ENCODE measurements around the gene DIABLO. TPM values are rescaled to one million over a fixed set of nuclear protein-coding genes. Genes with fewer than 3 reads are reported as not detected.
A peak's percentile ranks its signal among the peaks of the same experiment; 100 is the strongest.
"Not testable (repeated sequence)": the region's sequence is repeated elsewhere in the genome, so short reads cannot be mapped to it uniquely, and the experiment has no call there.

Gene DIABLO
- total and polyA plus RNA-seq, 2 experiments from 2014 or later = 80.8 to 95.9 TPM

DNA sequence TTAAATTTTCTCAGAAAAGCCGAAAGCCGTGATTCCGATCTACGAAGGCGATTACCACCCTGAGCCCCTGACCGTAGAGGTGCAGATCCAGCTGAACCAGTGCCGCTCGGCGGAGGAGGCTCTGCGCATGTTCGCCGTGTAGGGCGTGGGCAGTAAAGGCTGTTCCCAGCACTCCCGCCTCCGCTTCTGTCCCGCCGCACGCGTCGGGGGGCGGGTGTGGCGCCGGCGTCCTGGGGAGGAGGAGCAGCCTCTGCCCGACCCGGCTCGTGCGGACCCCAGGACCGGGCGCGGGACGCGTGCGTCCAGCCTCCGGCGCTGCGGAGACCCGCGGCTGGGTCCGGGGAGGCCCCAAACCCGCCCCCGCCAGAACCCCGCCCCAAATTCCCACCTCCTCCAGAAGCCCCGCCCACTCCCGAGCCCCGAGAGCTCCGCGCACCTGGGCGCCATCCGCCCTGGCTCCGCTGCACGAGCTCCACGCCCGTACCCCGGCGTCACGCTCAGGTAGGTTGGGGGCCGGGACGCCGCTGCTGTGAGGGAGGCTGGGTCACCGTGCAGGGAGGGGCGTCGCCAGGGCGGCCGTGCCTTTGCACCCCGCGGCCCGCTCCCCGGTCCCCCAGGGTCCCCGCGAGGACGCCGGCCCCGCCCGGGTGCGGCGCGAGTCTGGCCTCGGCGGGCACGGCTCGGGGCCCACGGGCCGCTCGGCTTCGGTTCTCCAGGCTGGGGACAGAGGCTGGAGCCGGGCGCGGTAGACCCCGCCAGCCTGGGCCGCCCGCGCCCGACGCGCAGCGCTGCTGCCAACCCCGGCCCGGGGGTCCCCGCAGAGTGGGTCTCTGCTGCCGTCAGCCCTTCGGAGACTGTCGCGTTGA lies 22.3 kb downstream of the DIABLO start, which contains the start of gene B3GNT4:
Gene B3GNT4, plus strand, starts transcription at position 409 of the 866 bp plus-strand sequence. CDS start 910 bp downstream, outside the sequence.
- peaks cover 42% of the 10 kb centered on the region for H3K27me3 ChIP-seq

DNA sequence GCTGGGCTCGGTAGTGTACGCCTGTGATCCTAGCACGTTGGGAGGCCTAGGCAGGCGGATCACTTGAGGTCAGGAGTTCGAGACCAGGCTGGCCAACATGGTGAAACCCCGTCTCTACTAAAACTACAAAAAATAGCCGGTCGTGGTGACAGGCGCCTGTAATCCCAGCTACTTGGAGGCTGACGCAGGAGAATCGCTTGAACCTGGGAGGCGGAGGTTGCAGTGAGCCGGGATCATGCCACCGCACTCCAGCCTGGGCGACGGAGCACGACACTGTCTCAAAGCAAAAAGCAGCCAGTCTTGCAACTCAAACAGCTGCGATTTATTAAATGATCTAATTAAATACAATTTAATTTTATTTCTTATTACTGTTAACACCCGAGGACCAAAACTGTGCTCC lies 23.0 kb downstream of the DIABLO start:
- H3K4me1 ChIP-seq (ENCODE audit: low read depth); DNase-seq (ENCODE audit: low read depth in 1 of 2, low spot score in 1 of 2); H3K27ac ChIP-seq; H3K9me3 ChIP-seq (ENCODE audit: low read depth); H3K36me3 ChIP-seq: not testable (repeated sequence)
- Histone ChIP-seq H3K4me3 (peak overlapping the region; percentile 35), H3K27me3 (peaks cover 42% of the 10 kb centered on the region)

More for the DNA sequence above, 22.3 kb downstream of the DIABLO start, which contains the start of gene B3GNT4:
- Histone ChIP-seq H3K4me3 (peak within 1 kb of the TSS; percentile 35), H3K4me1 (ENCODE audit: low read depth) (no peaks in the 10 kb centered on the region), H3K36me3 (peaks cover 8% of the 10 kb centered on the region), H3K9me3 (ENCODE audit: low read depth) (no peaks in the 10 kb centered on the region), H3K27ac (no peak within 1 kb of the TSS)
- peak; percentile 53 to 58 for DNase-seq (ENCODE audit: low read depth in 1 of 2, low spot score in 1 of 2)
- TF ChIP-seq, protein P1, sequence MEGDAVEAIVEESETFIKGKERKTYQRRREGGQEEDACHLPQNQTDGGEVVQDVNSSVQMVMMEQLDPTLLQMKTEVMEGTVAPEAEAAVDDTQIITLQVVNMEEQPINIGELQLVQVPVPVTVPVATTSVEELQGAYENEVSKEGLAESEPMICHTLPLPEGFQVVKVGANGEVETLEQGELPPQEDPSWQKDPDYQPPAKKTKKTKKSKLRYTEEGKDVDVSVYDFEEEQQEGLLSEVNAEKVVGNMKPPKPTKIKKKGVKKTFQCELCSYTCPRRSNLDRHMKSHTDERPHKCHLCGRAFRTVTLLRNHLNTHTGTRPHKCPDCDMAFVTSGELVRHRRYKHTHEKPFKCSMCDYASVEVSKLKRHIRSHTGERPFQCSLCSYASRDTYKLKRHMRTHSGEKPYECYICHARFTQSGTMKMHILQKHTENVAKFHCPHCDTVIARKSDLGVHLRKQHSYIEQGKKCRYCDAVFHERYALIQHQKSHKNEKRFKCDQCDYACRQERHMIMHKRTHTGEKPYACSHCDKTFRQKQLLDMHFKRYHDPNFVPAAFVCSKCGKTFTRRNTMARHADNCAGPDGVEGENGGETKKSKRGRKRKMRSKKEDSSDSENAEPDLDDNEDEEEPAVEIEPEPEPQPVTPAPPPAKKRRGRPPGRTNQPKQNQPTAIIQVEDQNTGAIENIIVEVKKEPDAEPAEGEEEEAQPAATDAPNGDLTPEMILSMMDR (IDR thresholded peaks at IDR 0.05; ENCODE audit: low read depth, low read length) = no peak

DNA sequence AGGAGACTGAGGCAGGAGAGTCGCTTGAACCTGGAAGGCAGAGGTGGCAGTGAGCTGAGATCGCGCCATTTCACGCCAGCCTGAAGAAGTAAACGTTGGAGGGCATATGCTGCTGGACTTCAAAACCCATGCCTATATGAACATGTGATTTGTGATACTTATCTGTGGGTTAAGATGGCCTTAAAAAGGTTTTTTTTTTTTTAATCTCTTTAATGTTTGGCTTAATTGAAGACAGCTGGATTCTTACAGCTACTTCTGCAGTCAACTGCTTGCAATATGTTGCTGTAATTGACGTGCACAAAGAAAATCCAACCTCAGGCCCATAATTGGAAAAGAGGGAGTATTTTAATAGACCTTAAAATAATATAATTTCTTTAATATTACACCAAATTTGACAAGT lies 23.8 kb downstream of the DIABLO start:
- DNase-seq (ENCODE audit: low read depth in 1 of 2, low spot score in 1 of 2) = no peak
- Histone ChIP-seq H3K36me3 (no peaks in the 10 kb centered on the region), H3K27ac (no peak overlapping the region), H3K4me1 (ENCODE audit: low read depth) (no peaks in the 10 kb centered on the region), H3K9me3 (ENCODE audit: low read depth) (no peaks in the 10 kb centered on the region), H3K27me3 (peaks cover 42% of the 10 kb centered on the region), H3K4me3 (no peak overlapping the region)
- TF ChIP-seq, protein P1 (IDR thresholded peaks at IDR 0.05; ENCODE audit: low read depth, low read length) = no peak

DNA sequence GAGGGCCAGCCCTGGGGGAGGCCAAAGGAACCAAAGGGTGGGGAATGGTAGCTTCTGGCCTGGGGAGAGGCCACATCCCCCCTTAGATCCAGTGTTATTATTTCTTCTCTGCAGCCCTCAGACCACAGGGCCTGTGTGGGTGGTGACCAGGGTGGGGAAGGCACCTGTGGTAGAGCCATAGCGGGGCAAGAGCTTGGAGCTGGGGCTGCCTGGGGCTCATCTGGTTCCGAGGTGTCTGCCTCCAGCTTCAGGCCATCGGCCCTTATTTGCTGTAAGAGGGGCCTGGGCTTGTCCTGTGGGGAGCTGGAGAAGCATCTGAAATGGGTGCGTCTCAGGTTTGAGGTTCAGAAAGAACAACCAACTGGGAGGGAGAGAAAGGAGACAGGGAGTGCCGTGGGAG lies 24.5 kb downstream of the DIABLO start:
- no peaks in the 10 kb centered on the region for H3K9me3 ChIP-seq (ENCODE audit: low read depth)
- peaks cover 42% of the 10 kb centered on the region for H3K27me3 ChIP-seq
- DNase-seq (ENCODE audit: low read depth in 1 of 2, low spot score in 1 of 2) = no peak
- no peak overlapping the region for H3K27ac ChIP-seq
- no peaks in the 10 kb centered on the region for H3K4me1 ChIP-seq (ENCODE audit: low read depth)
- TF ChIP-seq, protein P1 (IDR thresholded peaks at IDR 0.05; ENCODE audit: low read depth, low read length) = no peak
- no peak overlapping the region for H3K4me3 ChIP-seq
- no peaks in the 10 kb centered on the region for H3K36me3 ChIP-seq

DNA sequence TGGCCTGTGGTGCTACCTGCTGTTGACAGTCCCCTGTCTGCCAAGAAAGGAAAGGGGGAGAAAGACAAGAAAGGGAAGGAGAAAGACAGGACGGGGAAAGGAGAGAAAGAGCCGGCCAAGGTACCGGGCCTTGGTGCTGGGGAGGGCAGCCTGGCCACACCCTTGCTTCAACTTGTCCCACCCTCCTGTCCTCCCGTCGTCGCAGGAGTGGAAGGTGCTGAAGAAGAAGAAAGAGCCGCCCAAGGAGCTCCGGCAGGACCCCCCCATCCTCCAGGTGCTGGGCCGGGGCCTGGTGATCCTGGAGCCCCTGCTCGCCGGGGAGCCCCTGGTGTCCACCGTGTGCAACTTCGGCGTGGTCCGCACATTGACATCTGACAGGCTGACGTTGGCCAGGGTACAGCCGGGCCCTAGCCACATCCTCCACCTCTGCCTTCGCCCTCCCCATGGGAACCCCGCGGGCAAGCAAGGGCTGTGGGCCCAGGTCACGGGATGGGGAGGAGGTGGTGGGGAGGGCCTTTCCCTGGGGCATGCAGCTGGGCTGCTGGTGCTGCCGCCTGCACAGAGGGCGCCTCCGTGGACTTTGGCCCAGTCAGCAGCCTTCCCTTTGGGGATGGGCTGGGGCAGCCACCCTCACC lies 25.2 kb downstream of the DIABLO start:
- Histone ChIP-seq H3K4me3 (no peak overlapping the region), H3K27ac (no peak overlapping the region), H3K4me1 (ENCODE audit: low read depth) (no peaks in the 10 kb centered on the region), H3K9me3 (ENCODE audit: low read depth) (no peaks in the 10 kb centered on the region), H3K36me3 (no peaks in the 10 kb centered on the region), H3K27me3 (peaks cover 42% of the 10 kb centered on the region)
- peak in 1 of 2 donors; percentile 19 for DNase-seq (ENCODE audit: low read depth in 1 of 2, low spot score in 1 of 2)
- TF ChIP-seq, protein P1 (IDR thresholded peaks at IDR 0.05; ENCODE audit: low read depth, low read length) = no peak
